CD4-positive, CD25-positive, alpha-beta regulatory T cell (primary cell): ENCODE data around the gene MINDY4. TPM values are rescaled to one million over a fixed set of nuclear protein-coding genes. Genes with fewer than 3 reads are reported as not detected.

Experiments used
- ATAC-seq, 2 donors: fragments of 150-1000 bp; cut with Tn5 transposase; one replicate each; pipeline ENCODE4 v1.10.0; 2021; ENCODE audit warnings: low read depth in 2 of 2, moderate number of reproducible peaks in 2 of 2, moderate library complexity in 1 of 2
- DNase-seq, 3 donors: peaks; one replicate each; pipeline versions ENCODE4 v3.0.0 to v3.0.0-alpha.2; 2012 to 2022; ENCODE audit warnings: mixed read lengths in 1 of 3
- H3K27ac ChIP-seq: one replicate; pipeline ENCODE4 v1.7.0; 2013; ENCODE audit warnings: mild to moderate bottlenecking, low read length; ENCODE audit not compliant: insufficient read depth, poor library complexity, severe bottlenecking
- H3K27me3 ChIP-seq: one replicate; pipeline ENCODE4 v1.7.0; 2013; ENCODE audit warnings: low read length; ENCODE audit not compliant: control insufficient read depth, insufficient read depth
- H3K36me3 ChIP-seq: one replicate; pipeline ENCODE4 v1.7.0; 2013; ENCODE audit warnings: mild to moderate bottlenecking, low read length, moderate library complexity; ENCODE audit not compliant: control insufficient read depth, insufficient read depth
- H3K4me1 ChIP-seq: 2 replicates; pipeline ENCODE4 v1.7.0; 2013; ENCODE audit warnings: mild to moderate bottlenecking, low read length; ENCODE audit not compliant: insufficient read depth, control insufficient read depth, poor library complexity, severe bottlenecking
- H3K4me3 ChIP-seq: one replicate; pipeline ENCODE4 v1.7.0; 2013; ENCODE audit warnings: low read depth, mild to moderate bottlenecking, low read length, moderate library complexity
- H3K9me3 ChIP-seq, 2 experiments: 1 replicate in 1 of 2; 2 replicates in 1 of 2; pipeline ENCODE4 v1.7.0; 2013; ENCODE audit warnings: low read length in 2 of 2, mild to moderate bottlenecking in 1 of 2, moderate library complexity in 1 of 2; ENCODE audit not compliant: control insufficient read depth in 2 of 2
- H3K27ac Mint-ChIP-seq, 3 donors: one replicate each; pipeline ENCODE4 v1.8.0; 2020 to 2022; ENCODE audit warnings: mild to moderate bottlenecking in 3 of 3, mixed read lengths in 3 of 3, moderate library complexity in 2 of 3
- H3K27me3 Mint-ChIP-seq: one replicate; pipeline ENCODE4 v1.8.0; 2022; ENCODE audit warnings: mild to moderate bottlenecking, mixed read lengths
- H3K36me3 Mint-ChIP-seq: one replicate; pipeline ENCODE4 v1.8.0; 2020; ENCODE audit warnings: mixed read lengths
- H3K4me1 Mint-ChIP-seq, 4 donors: one replicate each; pipeline ENCODE4 v1.8.0; 2020 to 2022; ENCODE audit warnings: mixed read lengths in 4 of 4, mild to moderate bottlenecking in 1 of 4
- H3K4me3 Mint-ChIP-seq, 4 donors: one replicate each; pipeline ENCODE4 v1.8.0; 2020 to 2022; ENCODE audit warnings: mild to moderate bottlenecking in 4 of 4, mixed read lengths in 4 of 4, moderate library complexity in 3 of 4
- H3K9me3 Mint-ChIP-seq, 7 donors: one replicate each; pipeline ENCODE4 v1.8.0; 2020 to 2022; ENCODE audit warnings: mixed read lengths in 7 of 7, mild to moderate bottlenecking in 3 of 7, moderate library complexity in 2 of 7
- polyA plus RNA-seq, 4 donors: library from polyadenylated mRNA; unstranded; fragments of 300-500 nt; fragmentation: Illumina TruSeq; gene quantifications; one replicate each; pipeline ENCODE4 v1.2.3, GENCODE V29; 2021
- total RNA-seq: library from RNA; stranded (reverse); gene quantifications from one replicate; pipeline ENCODE4 v1.2.3, GENCODE V29; 2022

MINDY4 gene
- total and polyA plus RNA-seq, 5 donors from 2014 or later, result 0.17 to 1.0 (median 0.52) TPM

- Mint-ChIP-seq H3K9me3 (peaks cover 0 to 3% (median under 1%) of the 10 kb centered on the region in 7 donors), H3K4me3 (no peak overlapping the region), H3K27ac (no peak overlapping the region), H3K4me1 (no peaks in the 10 kb centered on the region), H3K27me3 (peaks cover 7% of the 10 kb centered on the region), H3K36me3 (no peaks in the 10 kb centered on the region)
- Histone ChIP-seq H3K9me3 (no peaks in the 10 kb centered on the region), H3K27me3 (no peaks in the 10 kb centered on the region), H3K36me3 (no peaks in the 10 kb centered on the region), H3K4me3 (no peak overlapping the region), H3K27ac (no peak overlapping the region), H3K4me1 (no peaks in the 10 kb centered on the region)
- no peak for ATAC-seq
- no peak for DNase-seq
Measured at GRCh38 chr7:30896036-30896435, 124.8 kb downstream of the MINDY4 start.

- no peaks in the 10 kb centered on the region for H3K27me3 ChIP-seq
- ATAC-seq, result no peak
- Mint-ChIP-seq H3K9me3 (peaks cover 0 to 3% (median 0%) of the 10 kb centered on the region in 7 donors), H3K4me1 (no peaks in the 10 kb centered on the region), H3K4me3 (no peak overlapping the region), H3K27ac (no peak overlapping the region), H3K36me3 (no peaks in the 10 kb centered on the region), H3K27me3 (peaks cover 7% of the 10 kb centered on the region)
- H3K4me1 ChIP-seq, result no peaks in the 10 kb centered on the region
- no peaks in the 10 kb centered on the region for H3K9me3 ChIP-seq
- DNase-seq, result no peak
- H3K4me3 ChIP-seq, result no peak overlapping the region
- no peak overlapping the region for H3K27ac ChIP-seq
- H3K36me3 ChIP-seq, result no peaks in the 10 kb centered on the region
Measured at GRCh38 chr7:30896783-30897637, 125.8 kb downstream of the MINDY4 start.

GRCh38 chr7:30897770-30898169 is 126.6 kb downstream of the MINDY4 start:
- no peak overlapping the region for H3K27ac Mint-ChIP-seq
- no peak overlapping the region for H3K4me3 Mint-ChIP-seq
- peaks cover 7% of the 10 kb centered on the region for H3K27me3 Mint-ChIP-seq
- ATAC-seq, result no peak
- Histone ChIP-seq H3K27me3 (no peaks in the 10 kb centered on the region), H3K4me3 (no peak overlapping the region), H3K36me3 (no peaks in the 10 kb centered on the region), H3K4me1 (no peaks in the 10 kb centered on the region), H3K9me3 (no peaks in the 10 kb centered on the region), H3K27ac (no peak overlapping the region)
- no peak for DNase-seq
- peaks cover 0 to 3% (median 0%) of the 10 kb centered on the region in 7 donors for H3K9me3 Mint-ChIP-seq
- H3K4me1 Mint-ChIP-seq, result no peaks in the 10 kb centered on the region
- H3K36me3 Mint-ChIP-seq, result no peaks in the 10 kb centered on the region

- H3K27me3 ChIP-seq, result no peaks in the 10 kb centered on the region
- ATAC-seq (no peak), DNase-seq (no peak)
- H3K27ac Mint-ChIP-seq, result no peak overlapping the region
- no peaks in the 10 kb centered on the region for H3K4me1 ChIP-seq
- peaks cover 7% of the 10 kb centered on the region for H3K27me3 Mint-ChIP-seq
- no peak overlapping the region for H3K4me3 Mint-ChIP-seq
- no peaks in the 10 kb centered on the region for H3K36me3 ChIP-seq
- no peak overlapping the region for H3K27ac ChIP-seq
- H3K9me3 Mint-ChIP-seq, result no peaks in the 10 kb centered on the region
- no peaks in the 10 kb centered on the region for H3K4me1 Mint-ChIP-seq
- H3K9me3 ChIP-seq, result no peaks in the 10 kb centered on the region
- no peaks in the 10 kb centered on the region for H3K36me3 Mint-ChIP-seq
- no peak overlapping the region for H3K4me3 ChIP-seq
Measured at GRCh38 chr7:30898411-30898810, 127.2 kb downstream of the MINDY4 start.

GRCh38 chr7:30899066-30899465 is 127.8 kb downstream of the MINDY4 start:
- no peak overlapping the region for H3K4me3 Mint-ChIP-seq
- no peak overlapping the region for H3K27ac Mint-ChIP-seq
- no peaks in the 10 kb centered on the region for H3K4me1 ChIP-seq
- no peaks in the 10 kb centered on the region for H3K4me1 Mint-ChIP-seq
- no peaks in the 10 kb centered on the region for H3K9me3 Mint-ChIP-seq
- no peaks in the 10 kb centered on the region for H3K27me3 ChIP-seq
- H3K27ac ChIP-seq, result no peak overlapping the region
- ATAC-seq (no peak), DNase-seq (no peak)
- peaks cover 7% of the 10 kb centered on the region for H3K27me3 Mint-ChIP-seq
- H3K36me3 Mint-ChIP-seq, result no peaks in the 10 kb centered on the region
- no peak overlapping the region for H3K4me3 ChIP-seq
- H3K9me3 ChIP-seq, result no peaks in the 10 kb centered on the region
- H3K36me3 ChIP-seq, result no peaks in the 10 kb centered on the region

- no peaks in the 10 kb centered on the region for H3K4me1 Mint-ChIP-seq
- DNase-seq (no peak), ATAC-seq (no peak)
- no peak overlapping the region for H3K27ac Mint-ChIP-seq
- Histone ChIP-seq H3K9me3 (no peaks in the 10 kb centered on the region), H3K27me3 (no peaks in the 10 kb centered on the region), H3K27ac (no peak overlapping the region), H3K4me1 (no peaks in the 10 kb centered on the region), H3K4me3 (no peak overlapping the region), H3K36me3 (no peaks in the 10 kb centered on the region)
- no peaks in the 10 kb centered on the region for H3K9me3 Mint-ChIP-seq
- no peaks in the 10 kb centered on the region for H3K36me3 Mint-ChIP-seq
- H3K4me3 Mint-ChIP-seq, result no peak overlapping the region
- peaks cover 2% of the 10 kb centered on the region for H3K27me3 Mint-ChIP-seq
Measured at GRCh38 chr7:30899630-30900029, 128.4 kb downstream of the MINDY4 start.

- no peaks in the 10 kb centered on the region for H3K27me3 Mint-ChIP-seq
- no peak overlapping the region for H3K4me3 Mint-ChIP-seq
- DNase-seq, result no peak
- H3K27ac Mint-ChIP-seq, result no peak overlapping the region
- H3K27me3 ChIP-seq, result no peaks in the 10 kb centered on the region
- no peaks in the 10 kb centered on the region for H3K4me1 Mint-ChIP-seq
- ATAC-seq, result no peak
- H3K36me3 Mint-ChIP-seq, result no peaks in the 10 kb centered on the region
- H3K27ac ChIP-seq, result no peak overlapping the region
- no peaks in the 10 kb centered on the region for H3K4me1 ChIP-seq
- no peak overlapping the region for H3K4me3 ChIP-seq
- H3K9me3 Mint-ChIP-seq, result no peaks in the 10 kb centered on the region
- H3K36me3 ChIP-seq, result no peaks in the 10 kb centered on the region
- H3K9me3 ChIP-seq, result no peaks in the 10 kb centered on the region
Measured at GRCh38 chr7:30900053-30900452, 128.8 kb downstream of the MINDY4 start.

- ATAC-seq (no peak), DNase-seq (no peak)
- H3K27ac ChIP-seq, result no peak overlapping the region
- no peak overlapping the region for H3K27ac Mint-ChIP-seq
- H3K4me1 ChIP-seq, result no peaks in the 10 kb centered on the region
- H3K4me3 Mint-ChIP-seq, result no peak overlapping the region
- H3K9me3 Mint-ChIP-seq, result no peaks in the 10 kb centered on the region
- H3K4me1 Mint-ChIP-seq, result no peaks in the 10 kb centered on the region
- H3K27me3 ChIP-seq, result no peaks in the 10 kb centered on the region
- no peaks in the 10 kb centered on the region for H3K27me3 Mint-ChIP-seq
- no peaks in the 10 kb centered on the region for H3K9me3 ChIP-seq
- no peak overlapping the region for H3K4me3 ChIP-seq
- H3K36me3 ChIP-seq, result no peaks in the 10 kb centered on the region
- H3K36me3 Mint-ChIP-seq, result no peaks in the 10 kb centered on the region
Measured at GRCh38 chr7:30900803-30901362, 129.7 kb downstream of the MINDY4 start.
